IPS DF 6.9 (cell line): Measurements from ENCODE around the gene ARID4A.
"Not testable (repeated sequence)": the region's sequence is repeated elsewhere in the genome, so short reads cannot be mapped to it uniquely, and the experiment has no call there.

Source experiments
- DNase-seq: peaks from one replicate; pipeline ENCODE4 v3.0.0-alpha.2; 2013; ENCODE audit warnings: low read depth, low spot score
- H3K27ac ChIP-seq: one replicate; pipeline ENCODE4 v1.5.1; 2013; ENCODE audit warnings: low read length, control low read depth
- H3K27me3 ChIP-seq: 2 replicates; pipeline ENCODE4 v1.6.1; 2013; ENCODE audit warnings: mild to moderate bottlenecking, low read length; ENCODE audit not compliant: control insufficient read depth, insufficient read depth
- H3K36me3 ChIP-seq: 2 replicates; pipeline ENCODE4 v1.6.1; 2013; ENCODE audit warnings: low read length; ENCODE audit not compliant: control insufficient read depth, insufficient read depth
- H3K4me1 ChIP-seq: 2 replicates; pipeline ENCODE4 v1.6.1; 2013; ENCODE audit warnings: low read length; ENCODE audit not compliant: control insufficient read depth, insufficient read depth
- H3K4me3 ChIP-seq: 2 replicates; pipeline ENCODE4 v1.5.1; 2013; ENCODE audit warnings: mild to moderate bottlenecking, low read length
- H3K9me3 ChIP-seq: 2 replicates; pipeline ENCODE4 v1.6.1; 2013; ENCODE audit warnings: low read length, inconsistent platforms; ENCODE audit not compliant: control insufficient read depth, insufficient read depth
- WGBS: extraction: QIAGEN DNeasy Blood & Tissue Kit; methylation state at CpG from one replicate; pipeline ENCODE4 v1.1.7; 2013; ENCODE audit warnings: mixed read lengths, missing lambda C conversion rate; ENCODE audit not compliant: insufficient read length, insufficient coverage; 5-methylcytosine and 5-hydroxymethylcytosine counted together

Gene ARID4A, protein sequence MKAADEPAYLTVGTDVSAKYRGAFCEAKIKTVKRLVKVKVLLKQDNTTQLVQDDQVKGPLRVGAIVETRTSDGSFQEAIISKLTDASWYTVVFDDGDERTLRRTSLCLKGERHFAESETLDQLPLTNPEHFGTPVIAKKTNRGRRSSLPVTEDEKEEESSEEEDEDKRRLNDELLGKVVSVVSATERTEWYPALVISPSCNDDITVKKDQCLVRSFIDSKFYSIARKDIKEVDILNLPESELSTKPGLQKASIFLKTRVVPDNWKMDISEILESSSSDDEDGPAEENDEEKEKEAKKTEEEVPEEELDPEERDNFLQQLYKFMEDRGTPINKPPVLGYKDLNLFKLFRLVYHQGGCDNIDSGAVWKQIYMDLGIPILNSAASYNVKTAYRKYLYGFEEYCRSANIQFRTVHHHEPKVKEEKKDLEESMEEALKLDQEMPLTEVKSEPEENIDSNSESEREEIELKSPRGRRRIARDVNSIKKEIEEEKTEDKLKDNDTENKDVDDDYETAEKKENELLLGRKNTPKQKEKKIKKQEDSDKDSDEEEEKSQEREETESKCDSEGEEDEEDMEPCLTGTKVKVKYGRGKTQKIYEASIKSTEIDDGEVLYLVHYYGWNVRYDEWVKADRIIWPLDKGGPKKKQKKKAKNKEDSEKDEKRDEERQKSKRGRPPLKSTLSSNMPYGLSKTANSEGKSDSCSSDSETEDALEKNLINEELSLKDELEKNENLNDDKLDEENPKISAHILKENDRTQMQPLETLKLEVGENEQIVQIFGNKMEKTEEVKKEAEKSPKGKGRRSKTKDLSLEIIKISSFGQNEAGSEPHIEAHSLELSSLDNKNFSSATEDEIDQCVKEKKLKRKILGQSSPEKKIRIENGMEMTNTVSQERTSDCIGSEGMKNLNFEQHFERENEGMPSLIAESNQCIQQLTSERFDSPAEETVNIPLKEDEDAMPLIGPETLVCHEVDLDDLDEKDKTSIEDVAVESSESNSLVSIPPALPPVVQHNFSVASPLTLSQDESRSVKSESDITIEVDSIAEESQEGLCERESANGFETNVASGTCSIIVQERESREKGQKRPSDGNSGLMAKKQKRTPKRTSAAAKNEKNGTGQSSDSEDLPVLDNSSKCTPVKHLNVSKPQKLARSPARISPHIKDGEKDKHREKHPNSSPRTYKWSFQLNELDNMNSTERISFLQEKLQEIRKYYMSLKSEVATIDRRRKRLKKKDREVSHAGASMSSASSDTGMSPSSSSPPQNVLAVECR

DNA sequence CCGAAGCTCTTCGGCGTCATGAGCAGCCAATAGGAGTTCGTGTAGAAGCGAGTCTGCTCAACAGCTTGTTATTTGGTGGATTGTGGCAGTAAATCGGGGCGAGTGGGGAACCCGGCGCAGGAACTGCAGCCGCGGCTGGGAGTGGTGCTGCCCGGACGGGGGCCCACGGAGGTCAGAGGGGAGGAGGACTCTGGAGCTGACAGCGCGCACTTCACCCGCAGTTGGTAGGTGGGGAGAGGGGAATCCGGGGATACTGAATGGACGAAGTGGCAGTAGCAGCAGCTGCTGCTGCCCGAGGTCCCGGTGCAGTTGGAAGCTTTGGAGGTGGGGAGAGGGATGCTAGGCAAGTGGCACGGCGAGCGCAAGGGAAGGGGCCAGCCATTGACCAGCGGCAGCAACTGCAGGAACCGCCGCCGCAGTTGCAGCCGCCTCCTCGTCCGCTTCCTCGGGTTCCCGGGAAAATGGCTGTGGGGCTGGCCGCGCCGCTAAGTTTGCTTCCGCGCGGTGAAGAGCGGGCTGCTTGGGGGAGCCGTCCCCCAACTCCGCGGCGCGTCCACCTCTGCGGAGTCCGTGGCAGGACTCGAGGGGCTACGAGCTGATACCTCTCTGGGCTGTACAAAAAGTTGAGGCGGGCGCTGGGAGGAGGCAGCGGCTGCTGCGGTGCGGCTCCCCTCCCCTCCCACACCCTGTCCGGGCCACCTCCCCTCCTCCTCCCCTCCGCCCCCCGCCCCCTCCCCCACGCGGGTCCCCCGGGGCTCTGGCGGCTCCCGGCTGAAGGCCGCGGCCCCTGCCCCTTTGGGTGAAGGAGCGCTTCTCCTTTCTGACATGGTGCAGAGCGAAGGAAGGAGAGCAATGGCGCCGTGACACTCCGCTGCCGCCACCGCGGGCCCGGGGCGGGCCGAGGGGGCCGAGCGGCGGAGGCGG is at the start of gene ARID4A:
Gene ARID4A, plus strand, starts transcription at position 79 of the 924 bp plus-strand sequence. CDS start 1,300 bp downstream, outside the sequence.
- no peak within 1 kb of the TSS for H3K27ac ChIP-seq
- no CpG with 5 or more reads among the region's 79 CpGs for WGBS
- H3K4me1 ChIP-seq, result no peaks in the 10 kb centered on the region
- H3K4me3 ChIP-seq, result peak within 1 kb of the TSS; percentile 97
- H3K9me3 ChIP-seq, result no peaks in the 10 kb centered on the region
- DNase-seq, result no peak
- no peaks in the 10 kb centered on the region for H3K27me3 ChIP-seq
- peaks cover 8% of the 10 kb centered on the region; the same call in 1 of the 2 replicates for H3K36me3 ChIP-seq

DNA sequence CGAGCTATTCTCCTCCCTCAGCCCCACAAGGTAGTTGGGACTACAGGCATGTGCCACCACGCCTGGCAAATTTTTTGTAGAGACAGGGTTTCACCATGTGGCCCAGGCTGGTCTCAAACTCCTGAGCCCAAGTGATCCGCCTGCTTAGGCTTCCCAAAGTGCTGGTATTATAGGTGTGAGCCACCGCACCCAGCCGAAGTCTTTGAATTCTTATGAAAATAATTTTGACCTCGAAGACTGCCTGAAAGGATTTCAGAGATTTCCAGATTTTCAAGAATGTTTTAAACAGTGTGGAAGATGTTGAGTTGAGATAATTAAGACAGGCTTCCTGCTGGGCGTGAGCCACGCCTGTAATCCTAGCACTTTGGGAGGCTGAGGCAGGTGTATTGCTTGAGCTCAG is 48.7 kb upstream of the ARID4A start:
- no peaks in the 10 kb centered on the region for H3K4me1 ChIP-seq
- no peak overlapping the region for H3K4me3 ChIP-seq
- no CpG with 5 or more reads among the region's 8 CpGs for WGBS
- H3K27ac ChIP-seq, result no peak overlapping the region
- peaks cover 6% of the 10 kb centered on the region; the same call in 1 of the 2 replicates for H3K36me3 ChIP-seq
- no peak for DNase-seq
- H3K27me3 ChIP-seq, result no peaks in the 10 kb centered on the region
- no peaks in the 10 kb centered on the region for H3K9me3 ChIP-seq

DNA sequence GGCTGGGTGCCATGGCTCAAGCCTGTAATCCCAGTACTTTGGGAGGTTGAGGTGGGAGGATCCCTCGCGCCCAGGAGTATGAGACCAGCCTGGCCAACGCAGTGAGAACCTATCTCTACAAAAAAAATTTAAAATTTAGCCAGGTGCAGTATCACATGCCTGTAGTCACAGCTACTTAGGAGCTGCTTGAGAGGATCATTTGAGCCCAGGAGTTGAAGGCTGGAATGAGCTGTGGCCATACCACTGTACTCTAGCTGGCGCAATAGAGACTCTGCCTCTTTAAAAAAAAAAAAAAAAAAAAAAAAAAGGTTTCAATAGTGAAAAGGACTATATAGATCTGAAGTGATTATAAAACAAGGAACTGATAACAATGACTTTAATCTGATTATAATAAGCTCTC is 40.2 kb upstream of the ARID4A start:
- no peak for DNase-seq
- no peaks in the 10 kb centered on the region for H3K27me3 ChIP-seq
- H3K27ac ChIP-seq, result no peak overlapping the region
- H3K9me3 ChIP-seq, result no peaks in the 10 kb centered on the region
- WGBS, result no CpG with 5 or more reads among the region's 4 CpGs
- no peak overlapping the region for H3K4me3 ChIP-seq
- H3K4me1 ChIP-seq, result no peaks in the 10 kb centered on the region
- H3K36me3 ChIP-seq, result peaks cover 11% of the 10 kb centered on the region; the same call in 1 of the 2 replicates

DNA sequence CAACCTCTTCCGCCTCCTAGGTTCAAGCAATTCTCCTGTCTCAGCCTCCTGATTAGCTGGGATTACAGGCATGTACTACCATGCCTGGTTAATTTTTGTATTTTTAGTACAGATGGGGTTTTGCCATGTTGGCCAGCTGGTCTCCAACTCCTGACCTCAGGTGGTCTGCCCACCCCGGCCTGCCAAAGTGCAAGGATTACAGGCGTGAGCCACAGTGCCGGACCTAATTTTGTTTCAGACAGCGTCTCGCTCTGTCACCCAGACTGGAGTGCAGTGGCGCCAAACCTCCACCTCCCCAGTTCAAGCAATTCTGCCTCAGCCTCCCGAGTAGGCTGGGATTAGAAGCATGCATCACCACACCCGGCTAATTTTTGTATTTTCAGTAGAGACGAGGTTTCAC is 36.4 kb upstream of the ARID4A start:
- not testable (repeated sequence) for DNase-seq, H3K4me1 ChIP-seq, H3K27me3 ChIP-seq, H3K27ac ChIP-seq, H3K9me3 ChIP-seq, H3K4me3 ChIP-seq, H3K36me3 ChIP-seq
- no CpG with 5 or more reads among the region's 10 CpGs for WGBS

DNA sequence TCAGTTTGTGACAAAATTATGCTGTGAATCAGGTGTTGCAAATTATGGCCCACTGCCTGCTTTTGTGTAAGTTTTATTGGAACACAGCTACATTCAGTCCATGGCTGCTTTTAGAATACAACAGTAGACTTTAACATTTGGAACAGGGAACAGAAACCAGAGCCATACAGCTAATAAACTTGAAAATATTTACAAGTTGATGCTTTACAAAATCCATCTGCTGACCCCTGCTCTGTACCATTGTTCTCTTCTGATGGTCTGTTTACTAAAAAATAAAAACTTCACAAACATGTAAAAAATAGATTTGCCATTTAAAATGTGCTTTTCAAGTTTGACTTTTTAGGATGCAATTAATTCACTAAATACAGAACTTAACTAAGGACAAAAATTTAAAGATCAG is 33.0 kb upstream of the ARID4A start:
- H3K27ac ChIP-seq, result no peak overlapping the region
- H3K4me3 ChIP-seq, result no peak overlapping the region
- no peaks in the 10 kb centered on the region for H3K4me1 ChIP-seq
- peaks cover 4% of the 10 kb centered on the region; the same call in 1 of the 2 replicates for H3K36me3 ChIP-seq
- DNase-seq, result no peak
- no peaks in the 10 kb centered on the region for H3K9me3 ChIP-seq
- H3K27me3 ChIP-seq, result no peaks in the 10 kb centered on the region

DNA sequence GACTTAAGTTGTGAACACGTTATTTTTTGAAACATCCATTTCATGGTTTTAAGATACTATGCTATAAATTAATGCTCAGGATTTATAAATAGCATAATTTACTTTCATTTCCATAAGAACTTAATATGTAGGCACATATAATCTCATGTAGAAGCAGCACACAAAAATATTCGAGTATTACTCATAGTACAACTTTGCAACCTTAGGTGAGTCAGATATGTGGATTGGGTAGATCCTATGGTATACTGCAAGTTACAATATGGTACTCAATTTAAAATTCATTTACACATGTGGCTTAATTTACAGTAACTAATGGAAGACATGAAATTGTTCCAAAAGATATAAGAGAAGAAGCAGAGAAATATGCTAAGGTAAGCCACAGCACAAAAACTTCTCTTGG is 27.7 kb upstream of the ARID4A start:
- Histone ChIP-seq H3K36me3 (peaks cover 8% of the 10 kb centered on the region; the same call in 1 of the 2 replicates), H3K27ac (no peak overlapping the region), H3K27me3 (no peaks in the 10 kb centered on the region), H3K9me3 (no peaks in the 10 kb centered on the region), H3K4me1 (no peaks in the 10 kb centered on the region), H3K4me3 (no peak overlapping the region)
- no peak for DNase-seq
- no CpG with 5 or more reads among the region's 2 CpGs for WGBS

DNA sequence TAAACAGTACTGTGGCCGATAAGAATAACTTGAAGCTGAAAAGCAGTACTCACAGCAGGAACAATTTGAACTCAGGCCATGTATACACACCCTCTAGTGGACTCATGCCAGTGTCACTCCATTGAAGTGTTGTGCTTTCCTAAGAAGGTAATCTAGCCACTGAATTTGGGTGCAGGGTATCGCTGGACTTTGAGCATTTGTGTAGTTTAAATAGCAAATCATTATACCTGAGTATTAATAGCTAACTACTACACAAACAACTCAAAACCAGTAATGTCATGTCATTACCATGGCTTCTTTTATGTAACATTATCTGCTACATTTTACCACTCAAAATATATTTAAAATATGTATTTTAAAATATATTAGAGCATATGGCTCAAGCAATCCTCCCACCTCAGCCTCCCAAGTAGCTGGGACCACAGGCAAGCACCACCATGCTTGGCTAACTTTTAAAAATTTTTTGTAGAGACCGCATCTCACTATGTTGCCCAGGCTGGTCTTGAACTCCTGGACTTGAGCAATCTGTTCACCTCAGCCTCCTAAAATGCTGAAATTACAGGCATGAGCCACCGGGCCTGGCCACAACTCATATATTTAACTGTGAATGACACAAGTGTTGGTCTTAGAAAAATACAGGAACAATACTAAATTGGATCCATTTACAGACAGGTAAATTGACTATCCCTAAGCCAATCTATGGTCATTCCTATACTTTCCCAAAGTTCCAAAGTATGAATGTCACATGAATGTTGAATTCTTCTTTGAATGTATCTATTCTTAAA is 25.6 kb upstream of the ARID4A start:
- H3K9me3 ChIP-seq, result no peaks in the 10 kb centered on the region
- peak; percentile 4 for DNase-seq
- WGBS, result no CpG with 5 or more reads among the region's 4 CpGs
- no peaks in the 10 kb centered on the region for H3K27me3 ChIP-seq
- H3K36me3 ChIP-seq, result peaks cover 8% of the 10 kb centered on the region; the same call in 1 of the 2 replicates
- no peaks in the 10 kb centered on the region for H3K4me1 ChIP-seq
- no peak overlapping the region for H3K4me3 ChIP-seq
- no peak overlapping the region for H3K27ac ChIP-seq

DNA sequence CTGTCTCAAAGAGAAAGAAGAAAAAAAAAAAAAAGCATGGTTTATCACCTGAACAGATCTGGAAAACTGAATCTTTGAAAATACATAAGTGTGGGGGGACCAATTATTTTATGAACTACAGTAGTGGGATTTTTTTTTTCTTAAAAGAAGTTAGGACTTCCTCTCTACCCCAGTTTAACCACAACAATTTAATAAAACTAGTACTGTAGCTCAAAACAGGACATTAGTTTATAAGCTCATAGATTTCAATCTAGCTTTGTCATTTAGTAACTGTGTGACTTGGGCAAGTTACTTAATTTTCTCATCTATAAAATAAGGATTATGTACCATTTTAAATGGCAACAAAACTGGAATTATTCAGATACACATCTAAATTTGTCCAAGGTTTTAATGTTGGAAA is 23.5 kb upstream of the ARID4A start:
- peaks cover 8% of the 10 kb centered on the region; the same call in 1 of the 2 replicates for H3K36me3 ChIP-seq
- H3K27me3 ChIP-seq, result no peaks in the 10 kb centered on the region
- DNase-seq, result no peak
- H3K27ac ChIP-seq, result no peak overlapping the region
- H3K4me1 ChIP-seq, result no peaks in the 10 kb centered on the region
- H3K4me3 ChIP-seq, result no peak overlapping the region
- no peaks in the 10 kb centered on the region for H3K9me3 ChIP-seq

DNA sequence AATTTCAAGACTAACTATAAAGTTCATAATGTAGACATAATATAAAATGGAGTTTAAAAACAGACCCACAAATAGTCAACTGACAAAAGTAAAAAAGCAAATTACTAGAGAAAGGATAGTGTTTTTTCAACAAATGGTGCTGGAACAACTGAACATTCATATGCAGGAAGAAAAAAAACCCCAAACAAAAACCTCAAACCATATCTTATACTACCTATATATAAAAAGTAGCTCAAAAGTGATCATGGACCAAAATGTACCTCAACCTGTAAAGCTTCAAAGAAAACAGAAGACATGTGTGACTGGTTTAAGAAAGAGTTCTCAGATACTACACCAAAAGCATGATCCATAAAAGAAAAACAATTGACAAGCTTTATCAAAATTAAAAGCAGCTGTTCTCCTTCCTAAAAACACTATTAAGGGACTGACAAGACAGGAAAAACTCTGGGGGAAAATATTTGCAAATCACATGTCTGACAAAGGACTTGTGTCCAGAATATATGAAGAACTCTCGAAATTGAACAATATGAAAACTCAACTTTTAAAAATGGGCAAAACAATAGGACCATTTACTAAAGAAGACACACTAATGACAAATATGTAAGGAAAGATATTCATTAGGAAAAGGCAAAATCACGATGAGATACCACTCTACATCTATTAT is 22.7 kb upstream of the ARID4A start:
- Histone ChIP-seq H3K4me1 (no peaks in the 10 kb centered on the region), H3K27ac (no peak overlapping the region), H3K27me3 (no peaks in the 10 kb centered on the region), H3K36me3 (peaks cover 8% of the 10 kb centered on the region; the same call in 1 of the 2 replicates), H3K9me3 (no peaks in the 10 kb centered on the region), H3K4me3 (no peak overlapping the region)
- no peak for DNase-seq
- no CpG with 5 or more reads among the region's 2 CpGs for WGBS
